HEK293 (cell line): Measurements from ENCODE around the gene FAM98C.
A peak's percentile ranks its signal among the peaks of the same experiment; 100 is the strongest.

ENCODE experiments used
- AEBP2 ChIP-seq: fragments of 450-650 bp; formaldehyde crosslinking; IDR thresholded peaks from 2 replicates; pipeline ENCODE4 v1.5.1; 2016; ENCODE audit warnings: missing biosample characterization, missing genetic modification characterization, borderline replicate concordance
- FEZF1 ChIP-seq: fragments of 450-650 bp; formaldehyde crosslinking; IDR thresholded peaks from 2 replicates; pipeline ENCODE4 v1.5.1; 2016; ENCODE audit warnings: missing biosample characterization, missing genetic modification characterization
- KLF10 ChIP-seq: fragments of 450-650 bp; IDR thresholded peaks from 2 replicates; pipeline ENCODE4 v1.5.1; 2018; ENCODE audit warnings: missing biosample characterization, mild to moderate bottlenecking, missing genetic modification characterization
- KLF16 ChIP-seq: fragments of 450-650 bp; formaldehyde crosslinking; IDR thresholded peaks from 2 replicates; pipeline ENCODE4 v1.5.1; 2017; ENCODE audit warnings: missing biosample characterization, missing genetic modification characterization
- KLF17 ChIP-seq: fragments of 450-650 bp; formaldehyde crosslinking; IDR thresholded peaks from 2 replicates; pipeline ENCODE4 v1.5.1; 2016; ENCODE audit warnings: missing biosample characterization, missing genetic modification characterization
- MYNN ChIP-seq: fragments of 450-650 bp; formaldehyde crosslinking; IDR thresholded peaks from 2 replicates; pipeline ENCODE4 v1.5.1; 2016; ENCODE audit warnings: missing biosample characterization, missing genetic modification characterization, borderline replicate concordance
- PATZ1 ChIP-seq: fragments of 450-650 bp; formaldehyde crosslinking; IDR thresholded peaks from 2 replicates; pipeline ENCODE4 v1.5.1; 2016; ENCODE audit warnings: missing biosample characterization, missing genetic modification characterization
- REPIN1 ChIP-seq: fragments of 450-650 bp; formaldehyde crosslinking; IDR thresholded peaks from 2 replicates; pipeline ENCODE4 v1.5.1; 2017; ENCODE audit warnings: missing biosample characterization, missing genetic modification characterization, low read depth
- SALL2 ChIP-seq: fragments of 450-650 bp; formaldehyde crosslinking; IDR thresholded peaks from 2 replicates; pipeline ENCODE4 v1.5.0; 2017; ENCODE audit warnings: missing biosample characterization, mild to moderate bottlenecking, missing genetic modification characterization, borderline replicate concordance
- ZBTB6 ChIP-seq: fragments of 450-650 bp; formaldehyde crosslinking; IDR thresholded peaks from 2 replicates; pipeline ENCODE4 v1.5.1; 2017; ENCODE audit warnings: missing biosample characterization, missing genetic modification characterization
- ZIC2 ChIP-seq: fragments of 450-650 bp; formaldehyde crosslinking; IDR thresholded peaks from 2 replicates; pipeline ENCODE4 v1.5.1; 2016; ENCODE audit warnings: missing biosample characterization, missing genetic modification characterization
- ZNF2 ChIP-seq: fragments of 450-650 bp; formaldehyde crosslinking; IDR thresholded peaks from 2 replicates; pipeline ENCODE4 v1.5.1; 2016; ENCODE audit warnings: missing biosample characterization, missing genetic modification characterization
- ZNF214 ChIP-seq: fragments of 450-650 bp; formaldehyde crosslinking; IDR thresholded peaks from 2 replicates; pipeline ENCODE4 v1.5.1; 2017; ENCODE audit warnings: missing biosample characterization, mild to moderate bottlenecking, missing genetic modification characterization, borderline replicate concordance
- ZNF280D ChIP-seq: fragments of 450-650 bp; formaldehyde crosslinking; IDR thresholded peaks from 2 replicates; pipeline ENCODE4 v1.5.1; 2016; ENCODE audit warnings: missing biosample characterization, missing genetic modification characterization
- ZNF37A ChIP-seq: fragments of 450-650 bp; IDR thresholded peaks from 2 replicates; pipeline ENCODE4 v1.5.1; 2018; ENCODE audit warnings: missing biosample characterization, missing genetic modification characterization
- ZNF394 ChIP-seq: fragments of 450-650 bp; formaldehyde crosslinking; IDR thresholded peaks from 2 replicates; pipeline ENCODE4 v1.5.1; 2016; ENCODE audit warnings: missing biosample characterization, missing genetic modification characterization, mild to moderate bottlenecking, moderate library complexity, borderline replicate concordance
- ZNF404 ChIP-seq: fragments of 450-650 bp; formaldehyde crosslinking; IDR thresholded peaks from 2 replicates; pipeline ENCODE4 v1.5.1; 2017; ENCODE audit warnings: missing biosample characterization, missing genetic modification characterization
- ZNF560 ChIP-seq: fragments of 450-650 bp; formaldehyde crosslinking; IDR thresholded peaks from 2 replicates; pipeline ENCODE4 v1.5.1; 2017; ENCODE audit warnings: missing biosample characterization, missing genetic modification characterization, borderline replicate concordance
- ZNF600 ChIP-seq: fragments of 450-650 bp; formaldehyde crosslinking; IDR thresholded peaks from 2 replicates; pipeline ENCODE4 v1.5.1; 2016; ENCODE audit warnings: missing biosample characterization, missing genetic modification characterization
- ZNF621 ChIP-seq: fragments of 450-650 bp; formaldehyde crosslinking; IDR thresholded peaks from 2 replicates; pipeline ENCODE4 v1.5.1; 2017; ENCODE audit warnings: missing biosample characterization, missing genetic modification characterization
- ZNF660 ChIP-seq: fragments of 450-650 bp; IDR thresholded peaks from 2 replicates; pipeline ENCODE4 v1.5.1; 2018; ENCODE audit warnings: missing biosample characterization, mild to moderate bottlenecking, missing genetic modification characterization
- ZNF692 ChIP-seq: fragments of 450-650 bp; formaldehyde crosslinking; IDR thresholded peaks from 2 replicates; pipeline ENCODE4 v1.5.1; 2016; ENCODE audit warnings: missing biosample characterization, missing genetic modification characterization
- ZNF777 ChIP-seq: fragments of 450-650 bp; formaldehyde crosslinking; IDR thresholded peaks from 2 replicates; pipeline ENCODE4 v1.5.1; 2017; ENCODE audit warnings: missing biosample characterization, missing genetic modification characterization, borderline replicate concordance
- ZSCAN30 ChIP-seq: fragments of 450-650 bp; IDR thresholded peaks from 2 replicates; pipeline ENCODE4 v1.5.1; 2018; ENCODE audit warnings: missing biosample characterization, mild to moderate bottlenecking, missing genetic modification characterization, moderate library complexity

FAM98C gene

GRCh38 chr19:38374332-38375097 lies 28.4 kb upstream of the FAM98C start, which contains the start of gene PSMD8 (continued):
- TF ChIP-seq KLF17 (tag by site-specific recombination), result peak; percentile 96
- TF ChIP-seq ZNF777 (tag by site-specific recombination), result peak; percentile 75; the same call in 1 of the 2 replicates
- TF ChIP-seq KLF10, result peak; percentile 90
- TF ChIP-seq ZBTB6, result peak; percentile 72; the same call in 1 of the 2 replicates
- TF ChIP-seq ZNF214 (tag by site-specific recombination), result no peak
- no peak for TF ChIP-seq ZNF621 (tag by site-specific recombination)
- no peak for TF ChIP-seq ZNF560 (tag by site-specific recombination)
- peak; percentile 88 for TF ChIP-seq ZNF600 (tag by site-specific recombination)
- TF ChIP-seq ZSCAN30 (tag by site-specific recombination), result peak; percentile 91
- TF ChIP-seq MYNN (tag by site-specific recombination), result peak; percentile 54; the same call in 1 of the 2 replicates
- TF ChIP-seq ZNF280D (tag by site-specific recombination), result peak; percentile 97
- TF ChIP-seq ZNF2 (tag by site-specific recombination), result peak; percentile 98
- peak; percentile 98 for TF ChIP-seq PATZ1 (tag by site-specific recombination)
- peak; percentile 96 for TF ChIP-seq KLF16
- peak; percentile 96 for TF ChIP-seq ZNF692 (tag by site-specific recombination)
- TF ChIP-seq ZNF37A (tag by site-specific recombination), result no peak
- peak; percentile 91 for TF ChIP-seq FEZF1 (tag by site-specific recombination)
- TF ChIP-seq REPIN1, result peak; percentile 99
- no peak; the same call in 1 of the 2 replicates for TF ChIP-seq AEBP2 (tag by site-specific recombination)
- TF ChIP-seq ZNF660 (tag by site-specific recombination), result peak; percentile 96
- no peak; the same call in 1 of the 2 replicates for TF ChIP-seq ZIC2 (tag by site-specific recombination)
- TF ChIP-seq ZNF404 (tag by site-specific recombination), result no peak
- TF ChIP-seq ZNF394 (tag by site-specific recombination), result peak; percentile 84; the same call in 1 of the 2 replicates
- no peak for TF ChIP-seq SALL2 (tag by site-specific recombination)
